Liver (tissue), 9 donors: ENCODE data around the gene KCNIP4. TPM values are rescaled to one million over a fixed set of nuclear protein-coding genes. Genes with fewer than 3 reads are reported as not detected.

ENCODE experiments used
- DNase-seq: peaks from one replicate; pipeline ENCODE4 v3.0.0-alpha.2; 2017; ENCODE audit warnings: low spot score
- H3K27ac ChIP-seq, 2 donors: one replicate each; pipeline ENCODE4 v1.7.0; 2013; ENCODE audit warnings: inconsistent platforms in 2 of 2, low read length in 2 of 2, control low read depth in 1 of 2, low read depth in 1 of 2, mild to moderate bottlenecking in 1 of 2
- H3K27me3 ChIP-seq, 4 donors: one replicate each; pipeline versions ENCODE4 v1.6.1 to v1.7.0; 2013; ENCODE audit warnings: low read length in 3 of 4, inconsistent platforms in 1 of 4, mild to moderate bottlenecking in 1 of 4, moderate library complexity in 1 of 4; ENCODE audit not compliant: control insufficient read depth in 4 of 4, insufficient read depth in 4 of 4
- H3K36me3 ChIP-seq, 4 donors: one replicate each; pipeline versions ENCODE4 v1.6.1 to v1.7.0; 2013; ENCODE audit warnings: low read length in 3 of 4, mild to moderate bottlenecking in 3 of 4, low read depth in 1 of 4, moderate library complexity in 1 of 4; ENCODE audit not compliant: control insufficient read depth in 4 of 4, insufficient read depth in 3 of 4
- H3K4me1 ChIP-seq, 4 donors: one replicate each; pipeline versions ENCODE4 v1.6.1 to v1.7.0; 2013; ENCODE audit warnings: low read length in 3 of 4, mild to moderate bottlenecking in 3 of 4, moderate library complexity in 1 of 4; ENCODE audit not compliant: control insufficient read depth in 4 of 4, insufficient read depth in 4 of 4
- H3K4me3 ChIP-seq, 3 donors: one replicate each; pipeline versions ENCODE4 v1.6.1 to v1.7.0; 2013; ENCODE audit warnings: low read length in 3 of 3, control low read depth in 1 of 3, low read depth in 1 of 3, mild to moderate bottlenecking in 1 of 3
- H3K9ac ChIP-seq, 2 donors: one replicate each; pipeline ENCODE4 v1.7.0; 2013; ENCODE audit warnings: low read length in 2 of 2, mild to moderate bottlenecking in 2 of 2, moderate library complexity in 2 of 2, control low read depth in 1 of 2, low read depth in 1 of 2
- H3K9me3 ChIP-seq, 4 donors: one replicate each; pipeline versions ENCODE4 v1.6.1 to v1.7.0; 2013; ENCODE audit warnings: low read length in 3 of 4; ENCODE audit not compliant: control insufficient read depth in 4 of 4
- ATF3 ChIP-seq: IDR thresholded peaks from 2 replicates; pipeline ENCODE4 v1.6.1; 2016; ENCODE audit warnings: antibody characterized with exemption
- CTCF ChIP-seq: fragments of 150-350 bp; IDR thresholded peaks from 2 replicates; pipeline ENCODE4 v1.5.1; 2017; ENCODE audit warnings: improper control_type of control experiment, low read depth, low read length; ENCODE audit not compliant: missing input control
- EGR1 ChIP-seq, 2 donors: IDR thresholded peaks; 2 replicates each; pipeline ENCODE4 v1.6.1; 2016 to 2018; ENCODE audit warnings: antibody characterized with exemption in 2 of 2, low read depth in 2 of 2
- FOXA1 ChIP-seq: IDR thresholded peaks from 2 replicates; pipeline ENCODE4 v1.6.1; 2016; ENCODE audit warnings: antibody characterized with exemption
- FOXA2 ChIP-seq: IDR thresholded peaks from 2 replicates; pipeline ENCODE4 v1.6.1; 2016; ENCODE audit warnings: antibody characterized with exemption
- GABPA ChIP-seq, 2 donors: IDR thresholded peaks in 1 of 2; conservative IDR thresholded peaks in 1 of 2; 2 replicates each; pipeline ENCODE4 v1.6.1; 2016; ENCODE audit warnings: antibody characterized with exemption in 2 of 2, mild to moderate bottlenecking in 1 of 2, moderate library complexity in 1 of 2
- HNF4A ChIP-seq, 2 donors: conservative IDR thresholded peaks; 2 replicates each; pipeline ENCODE4 v1.6.1; 2016; ENCODE audit warnings: antibody characterized with exemption in 2 of 2, mild to moderate bottlenecking in 2 of 2
- HNF4G ChIP-seq: IDR thresholded peaks from 2 replicates; pipeline ENCODE4 v1.6.1; 2016; ENCODE audit warnings: antibody characterized with exemption
- JUND ChIP-seq, 2 donors: IDR thresholded peaks; 2 replicates each; pipeline ENCODE4 v1.6.1; 2016; ENCODE audit warnings: antibody characterized with exemption in 2 of 2
- NR2F2 ChIP-seq: IDR thresholded peaks from 2 replicates; pipeline ENCODE4 v1.6.1; 2016; ENCODE audit warnings: antibody characterized with exemption
- RAD21 ChIP-seq, 2 donors: IDR thresholded peaks; 2 replicates each; pipeline ENCODE4 v1.6.1; 2016; ENCODE audit warnings: antibody characterized with exemption in 2 of 2, mild to moderate bottlenecking in 2 of 2
- REST ChIP-seq: IDR thresholded peaks from 2 replicates; pipeline ENCODE4 v1.6.1; 2016; ENCODE audit warnings: antibody characterized with exemption, mild to moderate bottlenecking
- RXRA ChIP-seq, 2 donors: IDR thresholded peaks; 2 replicates each; pipeline ENCODE4 v1.6.1; 2017 to 2018; ENCODE audit warnings: antibody characterized with exemption in 2 of 2, mild to moderate bottlenecking in 1 of 2
- SP1 ChIP-seq: IDR thresholded peaks from 2 replicates; pipeline ENCODE4 v1.6.1; 2018; ENCODE audit warnings: antibody characterized with exemption, mild to moderate bottlenecking
- TAF1 ChIP-seq: conservative IDR thresholded peaks from 2 replicates; pipeline ENCODE4 v1.6.1; 2016; ENCODE audit warnings: antibody characterized with exemption, mild to moderate bottlenecking
- YY1 ChIP-seq: IDR thresholded peaks from 2 replicates; pipeline ENCODE4 v1.6.1; 2016; ENCODE audit warnings: antibody characterized with exemption, mild to moderate bottlenecking
- WGBS: extraction: QIAGEN DNeasy Blood & Tissue Kit; methylation state at CpG from one replicate; pipeline ENCODE4 v1.1.7; 2013; 5-methylcytosine and 5-hydroxymethylcytosine counted together
- polyA plus RNA-seq, 2 donors: library from polyadenylated mRNA; stranded (reverse) in 1 of 2; unstranded in 1 of 2; fragments of 200-250 nt in 1 of 2; fragments of >200 nt in 1 of 2; fragmentation: Nextera tagmentation in 1 of 2; extraction: Ambion mirVana in 1 of 2; gene quantifications; one replicate each; pipeline versions ENCODE4 v1.2.1 to v1.2.3, GENCODE V29; 2013 to 2015
- total RNA-seq, 2 donors: library from RNA; depleted of rRNA; stranded (reverse); fragments of >200 nt; gene quantifications; one replicate each; pipeline ENCODE4 v1.2.3, GENCODE V29; 2014
- TF ChIP-seq, protein P1 (sequence below): IDR thresholded peaks from 2 replicates; pipeline ENCODE4 v1.6.1; 2016; ENCODE audit warnings: antibody characterized with exemption
- TF ChIP-seq, protein P2 (sequence below): IDR thresholded peaks from 2 replicates; pipeline ENCODE4 v1.6.1; 2016; ENCODE audit warnings: antibody characterized with exemption
- donor health status: healthy.
- donor health status: healthy.
- donor health status: healthy.
- donor health status: healthy.
- donor health status: healthy.

The KCNIP4 gene
- total and polyA plus RNA-seq, 4 donors, result 0.08 to 0.14 TPM; not detected in 2

DNA sequence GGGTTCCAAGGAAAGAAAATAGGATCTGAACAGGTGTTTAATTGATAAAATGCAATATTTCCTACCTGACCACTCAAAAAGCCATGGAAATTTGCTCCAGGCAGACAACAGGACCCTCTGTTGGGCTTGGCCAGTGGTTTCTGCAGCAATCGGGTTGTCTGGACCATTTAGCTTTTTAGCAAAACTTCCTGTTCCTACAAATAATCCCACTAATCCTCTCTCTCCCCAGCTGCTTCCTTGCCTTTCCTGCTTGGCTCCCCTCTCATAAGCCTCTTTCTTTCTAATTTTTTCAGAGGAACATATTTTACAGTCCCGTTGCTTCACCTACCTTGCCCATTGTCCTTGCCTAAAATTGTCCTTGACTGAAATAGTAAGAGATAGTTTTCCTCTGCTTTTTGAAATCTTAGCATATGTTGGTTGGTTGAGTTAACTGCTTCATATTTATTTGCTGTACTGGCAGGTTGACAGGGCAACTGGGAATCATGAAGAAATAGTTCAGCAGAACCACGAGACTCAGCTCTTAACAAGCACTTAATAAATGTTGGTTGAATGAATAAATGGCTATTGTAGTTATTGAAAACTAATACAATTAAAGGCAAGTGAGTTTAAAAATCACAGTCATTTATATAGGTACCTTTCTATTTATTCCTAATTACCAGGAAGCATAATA is 259.8 kb downstream of the KCNIP4 start:
- Histone ChIP-seq H3K27me3 (no peaks in the 10 kb centered on the region), H3K36me3 (no peaks in the 10 kb centered on the region)
- 60% methylated on average over 3 of the region's 3 CpGs for whole genome bisulfite sequencing

More for the DNA sequence above, 259.8 kb downstream of the KCNIP4 start:
- Histone ChIP-seq H3K27ac (no peak overlapping the region), H3K9ac (no peak overlapping the region), H3K4me1 (no peaks in the 10 kb centered on the region), H3K4me3 (no peak overlapping the region), H3K9me3 (no peaks in the 10 kb centered on the region)
- DNase-seq, result no peak
- TF ChIP-seq ATF3 (no peak), EGR1 (IDR thresholded peaks at IDR 0.05; ENCODE audit: low read depth in 2 of 2) (no peak), TAF1 (no peak), HNF4A (conservative IDR thresholded peaks at IDR 0.05) (no peak), NR2F2 (no peak), RXRA (IDR thresholded peaks at IDR 0.05) (no peak), GABPA (IDR thresholded peaks at IDR 0.05 in 1 of 2, conservative IDR thresholded peaks at IDR 0.05 in 1 of 2) (no peak), JUND (IDR thresholded peaks at IDR 0.05) (no peak), SP1 (no peak), YY1 (no peak), RAD21 (IDR thresholded peaks at IDR 0.05) (no peak), FOXA1 (no peak), REST (no peak), HNF4G (no peak), FOXA2 (no peak), CTCF (no peak)
- TF ChIP-seq, protein P1, sequence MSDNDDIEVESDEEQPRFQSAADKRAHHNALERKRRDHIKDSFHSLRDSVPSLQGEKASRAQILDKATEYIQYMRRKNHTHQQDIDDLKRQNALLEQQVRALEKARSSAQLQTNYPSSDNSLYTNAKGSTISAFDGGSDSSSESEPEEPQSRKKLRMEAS, result no peak
- TF ChIP-seq, protein P2, sequence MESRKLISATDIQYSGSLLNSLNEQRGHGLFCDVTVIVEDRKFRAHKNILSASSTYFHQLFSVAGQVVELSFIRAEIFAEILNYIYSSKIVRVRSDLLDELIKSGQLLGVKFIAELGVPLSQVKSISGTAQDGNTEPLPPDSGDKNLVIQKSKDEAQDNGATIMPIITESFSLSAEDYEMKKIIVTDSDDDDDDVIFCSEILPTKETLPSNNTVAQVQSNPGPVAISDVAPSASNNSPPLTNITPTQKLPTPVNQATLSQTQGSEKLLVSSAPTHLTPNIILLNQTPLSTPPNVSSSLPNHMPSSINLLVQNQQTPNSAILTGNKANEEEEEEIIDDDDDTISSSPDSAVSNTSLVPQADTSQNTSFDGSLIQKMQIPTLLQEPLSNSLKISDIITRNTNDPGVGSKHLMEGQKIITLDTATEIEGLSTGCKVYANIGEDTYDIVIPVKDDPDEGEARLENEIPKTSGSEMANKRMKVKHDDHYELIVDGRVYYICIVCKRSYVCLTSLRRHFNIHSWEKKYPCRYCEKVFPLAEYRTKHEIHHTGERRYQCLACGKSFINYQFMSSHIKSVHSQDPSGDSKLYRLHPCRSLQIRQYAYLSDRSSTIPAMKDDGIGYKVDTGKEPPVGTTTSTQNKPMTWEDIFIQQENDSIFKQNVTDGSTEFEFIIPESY, result no peak
